HT-29 (cell line): ENCODE results near the gene IGSF9. TPM values are rescaled to one million over a fixed set of nuclear protein-coding genes. Genes with fewer than 3 reads are reported as not detected.
A peak's percentile ranks its signal among the peaks of the same experiment; 100 is the strongest.

Experiments
- DNase-seq: peaks from one replicate; pipeline ENCODE4 v3.0.0-alpha.2; 2015; ENCODE audit warnings: low spot score
- total RNA-seq: library from RNA; depleted of rRNA; stranded (reverse); fragments of >200 nt; shearing (Covaris generic); gene quantifications from 2 replicates; pipeline ENCODE4 v1.2.3, GENCODE V29; 2014; rRNA removed

IGSF9 gene, protein sequence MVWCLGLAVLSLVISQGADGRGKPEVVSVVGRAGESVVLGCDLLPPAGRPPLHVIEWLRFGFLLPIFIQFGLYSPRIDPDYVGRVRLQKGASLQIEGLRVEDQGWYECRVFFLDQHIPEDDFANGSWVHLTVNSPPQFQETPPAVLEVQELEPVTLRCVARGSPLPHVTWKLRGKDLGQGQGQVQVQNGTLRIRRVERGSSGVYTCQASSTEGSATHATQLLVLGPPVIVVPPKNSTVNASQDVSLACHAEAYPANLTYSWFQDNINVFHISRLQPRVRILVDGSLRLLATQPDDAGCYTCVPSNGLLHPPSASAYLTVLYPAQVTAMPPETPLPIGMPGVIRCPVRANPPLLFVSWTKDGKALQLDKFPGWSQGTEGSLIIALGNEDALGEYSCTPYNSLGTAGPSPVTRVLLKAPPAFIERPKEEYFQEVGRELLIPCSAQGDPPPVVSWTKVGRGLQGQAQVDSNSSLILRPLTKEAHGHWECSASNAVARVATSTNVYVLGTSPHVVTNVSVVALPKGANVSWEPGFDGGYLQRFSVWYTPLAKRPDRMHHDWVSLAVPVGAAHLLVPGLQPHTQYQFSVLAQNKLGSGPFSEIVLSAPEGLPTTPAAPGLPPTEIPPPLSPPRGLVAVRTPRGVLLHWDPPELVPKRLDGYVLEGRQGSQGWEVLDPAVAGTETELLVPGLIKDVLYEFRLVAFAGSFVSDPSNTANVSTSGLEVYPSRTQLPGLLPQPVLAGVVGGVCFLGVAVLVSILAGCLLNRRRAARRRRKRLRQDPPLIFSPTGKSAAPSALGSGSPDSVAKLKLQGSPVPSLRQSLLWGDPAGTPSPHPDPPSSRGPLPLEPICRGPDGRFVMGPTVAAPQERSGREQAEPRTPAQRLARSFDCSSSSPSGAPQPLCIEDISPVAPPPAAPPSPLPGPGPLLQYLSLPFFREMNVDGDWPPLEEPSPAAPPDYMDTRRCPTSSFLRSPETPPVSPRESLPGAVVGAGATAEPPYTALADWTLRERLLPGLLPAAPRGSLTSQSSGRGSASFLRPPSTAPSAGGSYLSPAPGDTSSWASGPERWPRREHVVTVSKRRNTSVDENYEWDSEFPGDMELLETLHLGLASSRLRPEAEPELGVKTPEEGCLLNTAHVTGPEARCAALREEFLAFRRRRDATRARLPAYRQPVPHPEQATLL
- total RNA-seq = 5.9 and 6.5 TPM in 2 replicates

- DNase-seq = peak; percentile 95
Observed at GRCh38 chr1:159945483-159946241, at the start of gene IGSF9. IGSF9 (minus strand) TSS chr1:159945613; CDS start chr1:159943454, 2,159 bp downstream.

DNA sequence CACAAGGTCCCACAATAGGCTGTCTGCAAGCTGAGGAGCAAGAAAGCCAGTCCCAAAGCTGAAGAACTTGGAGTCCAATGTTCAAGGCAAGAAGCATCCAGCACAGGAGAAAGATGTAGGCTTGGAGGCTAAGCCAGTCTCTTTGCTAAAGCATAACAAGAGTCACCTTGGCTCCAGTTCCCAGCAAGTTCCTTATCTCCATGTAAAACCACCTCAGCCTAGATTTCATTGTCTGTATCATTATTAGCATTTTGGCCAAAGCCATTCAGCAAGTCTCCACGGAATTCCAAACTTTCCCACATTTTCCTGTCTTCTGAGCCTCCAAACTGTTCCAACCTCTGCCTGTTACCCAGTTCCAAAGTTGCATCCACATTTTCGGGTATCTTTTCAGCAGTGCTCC lies 49.5 kb upstream of the IGSF9 start:
- no peak for DNase-seq

- no peak for DNase-seq
Observed at GRCh38 chr1:159993911-159994310, 48.5 kb upstream of the IGSF9 start.

GRCh38 chr1:159992161-159992560 lies 46.7 kb upstream of the IGSF9 start:
- DNase-seq = no peak

DNA sequence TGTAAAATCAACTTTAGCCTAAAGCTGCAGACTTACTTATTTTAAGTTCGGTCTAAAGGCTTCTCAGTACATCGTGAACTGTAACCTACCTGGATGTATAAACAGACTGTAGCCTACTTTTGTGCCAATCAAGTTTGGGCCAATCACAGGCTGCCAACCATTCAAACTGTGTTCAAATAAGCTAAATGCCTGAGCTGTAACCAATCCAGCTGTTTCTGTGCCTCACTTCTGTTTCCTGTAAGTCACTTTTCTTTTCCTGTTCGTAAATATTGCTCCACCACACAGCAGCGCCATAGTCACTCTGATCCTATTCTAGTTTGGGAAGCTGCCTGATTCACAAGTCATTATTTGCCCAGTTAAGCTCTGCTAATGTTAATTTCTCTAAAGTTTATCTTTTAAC lies 46.1 kb upstream of the IGSF9 start:
- peak; percentile 3 for DNase-seq

GRCh38 chr1:159990005-159990404 lies 44.6 kb upstream of the IGSF9 start:
- no peak for DNase-seq

DNA sequence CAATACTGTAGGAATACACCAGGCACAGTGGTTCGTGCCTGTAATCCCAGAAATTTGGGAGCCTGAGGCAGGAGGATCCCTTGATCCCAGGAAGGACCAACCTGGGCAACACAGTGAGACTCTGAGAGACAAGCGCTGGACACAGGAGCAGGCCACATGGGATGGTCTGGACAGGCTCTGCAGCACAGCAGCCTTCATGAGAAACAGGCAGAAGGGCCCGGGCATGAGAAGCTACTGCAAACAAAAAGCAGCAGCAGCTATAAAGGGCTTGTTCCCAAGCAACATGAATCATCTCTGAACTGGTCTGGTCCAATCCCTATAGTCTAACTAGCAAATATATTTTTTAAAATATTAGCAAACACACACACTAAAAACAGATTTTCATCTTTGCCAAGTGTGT lies 44.2 kb upstream of the IGSF9 start:
- DNase-seq = no peak

GRCh38 chr1:159988006-159988405 lies 42.6 kb upstream of the IGSF9 start:
- no peak for DNase-seq

DNA sequence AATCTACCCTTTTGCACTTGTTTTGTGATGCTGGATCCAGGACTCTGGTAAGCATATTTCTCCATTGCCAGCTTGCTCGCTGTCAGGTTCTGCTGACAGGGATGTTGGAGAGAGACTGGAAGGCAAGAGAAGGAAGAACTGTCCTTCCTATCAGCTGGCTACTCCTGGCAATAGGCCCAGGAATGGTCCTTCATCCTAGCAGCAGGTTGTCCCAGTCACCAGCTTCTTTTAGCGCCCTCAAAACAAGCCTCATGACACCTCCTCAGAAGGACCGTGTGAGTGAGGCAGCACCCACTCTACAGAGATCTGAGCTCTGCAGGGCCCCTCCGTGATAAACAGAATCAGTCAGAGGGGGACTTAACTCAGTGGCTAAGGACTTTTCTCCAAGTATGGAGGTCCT lies 41.8 kb upstream of the IGSF9 start:
- no peak for DNase-seq

DNA sequence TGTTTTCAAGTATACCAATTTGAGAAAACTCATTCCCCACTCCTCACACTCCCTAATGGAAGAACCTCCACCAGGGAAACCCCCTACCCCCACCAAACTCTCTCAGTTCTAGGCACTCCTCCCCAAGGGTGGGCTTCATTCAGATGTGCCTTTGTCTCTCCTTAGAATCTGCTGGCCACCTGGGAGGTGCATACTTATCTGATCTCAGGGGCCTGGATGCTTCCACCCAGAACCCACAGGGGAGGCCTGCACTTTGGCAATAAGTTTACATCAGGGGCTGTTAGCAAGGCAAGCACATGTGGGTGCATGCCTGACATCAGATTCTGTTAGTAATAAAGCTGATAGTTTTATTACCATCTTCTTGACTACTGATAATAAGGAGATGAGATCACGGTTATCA lies 41.1 kb upstream of the IGSF9 start:
- no peak for DNase-seq

- no peak for DNase-seq
Observed at GRCh38 chr1:159986093-159986492, 40.7 kb upstream of the IGSF9 start.

- DNase-seq = no peak
Observed at GRCh38 chr1:159985473-159985872, 40.1 kb upstream of the IGSF9 start.

GRCh38 chr1:159983681-159984080 lies 38.3 kb upstream of the IGSF9 start:
- no peak for DNase-seq

GRCh38 chr1:159982280-159982679 lies 36.9 kb upstream of the IGSF9 start:
- DNase-seq = no peak

DNA sequence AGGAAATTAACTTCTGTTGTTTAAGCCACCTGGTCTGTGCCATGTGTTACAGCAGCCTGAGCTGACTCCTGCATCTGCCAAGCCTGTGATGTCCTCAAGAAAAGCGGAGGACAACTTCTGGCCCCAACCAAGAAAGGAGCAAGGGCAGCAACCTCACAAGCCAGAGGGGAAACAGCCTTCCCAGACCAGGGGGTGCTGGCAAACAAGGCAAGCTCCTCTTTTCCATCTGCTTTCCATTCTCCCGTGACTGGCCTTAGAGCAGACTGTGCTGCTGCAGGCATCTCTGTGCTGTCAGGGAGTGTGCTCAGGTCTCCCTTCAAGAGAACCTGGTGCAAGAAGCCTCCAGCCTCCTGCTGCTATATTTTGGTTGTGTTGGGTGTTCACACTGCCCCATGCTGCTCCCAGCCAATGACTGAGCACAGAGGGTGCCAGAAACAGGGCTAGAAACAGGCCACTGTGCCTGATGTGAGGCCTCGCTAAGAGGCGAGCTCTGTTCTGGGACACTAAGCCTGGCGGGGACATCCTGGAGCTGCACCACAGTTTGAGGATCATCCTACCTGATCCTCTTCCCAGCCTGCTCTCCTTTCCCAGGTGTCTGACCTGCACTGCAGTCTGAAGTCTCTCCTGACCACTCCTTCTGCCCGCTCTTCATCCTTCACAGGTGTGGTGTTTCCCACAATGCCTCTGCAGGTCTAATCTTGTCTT lies 36.1 kb upstream of the IGSF9 start:
- DNase-seq = no peak

DNA sequence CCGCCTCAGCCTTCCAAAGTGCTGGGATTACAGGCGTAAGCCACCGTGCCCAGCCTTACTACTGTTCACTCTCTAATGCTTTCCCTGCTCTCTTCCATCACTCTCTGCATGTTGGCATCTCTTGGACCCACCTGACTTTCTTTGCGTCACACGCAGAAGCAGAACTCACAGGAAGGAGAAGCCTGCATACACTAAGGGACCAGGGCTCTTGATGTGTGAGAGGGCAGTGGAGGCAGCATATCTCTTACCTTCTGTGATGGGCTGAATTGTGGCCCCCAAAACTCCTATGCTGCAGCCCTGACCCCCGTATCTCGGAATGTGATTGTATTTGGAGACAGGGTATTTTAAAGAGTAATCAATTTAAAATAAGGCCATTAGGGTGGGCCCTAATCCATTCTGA lies 35.4 kb upstream of the IGSF9 start:
- no peak for DNase-seq

- DNase-seq = no peak
Observed at GRCh38 chr1:159980076-159980475, 34.7 kb upstream of the IGSF9 start.

GRCh38 chr1:159979257-159979656 lies 33.8 kb upstream of the IGSF9 start:
- DNase-seq = no peak

GRCh38 chr1:159978107-159978398 lies 32.6 kb upstream of the IGSF9 start:
- DNase-seq = no peak

- no peak for DNase-seq
Observed at GRCh38 chr1:159977364-159978106, 32.1 kb upstream of the IGSF9 start.
